COLO668 (cell line): ENCODE data around the gene HOXA11.
A peak's percentile ranks its signal among the peaks of the same experiment; 100 is the strongest.

Source experiments
- DNase-seq: peaks from one replicate; lab custom pipeline; 2025; ENCODE audit not compliant: unreplicated experiment; lab: John Stamatoyannopoulos, UW

Gene HOXA11

DNA sequence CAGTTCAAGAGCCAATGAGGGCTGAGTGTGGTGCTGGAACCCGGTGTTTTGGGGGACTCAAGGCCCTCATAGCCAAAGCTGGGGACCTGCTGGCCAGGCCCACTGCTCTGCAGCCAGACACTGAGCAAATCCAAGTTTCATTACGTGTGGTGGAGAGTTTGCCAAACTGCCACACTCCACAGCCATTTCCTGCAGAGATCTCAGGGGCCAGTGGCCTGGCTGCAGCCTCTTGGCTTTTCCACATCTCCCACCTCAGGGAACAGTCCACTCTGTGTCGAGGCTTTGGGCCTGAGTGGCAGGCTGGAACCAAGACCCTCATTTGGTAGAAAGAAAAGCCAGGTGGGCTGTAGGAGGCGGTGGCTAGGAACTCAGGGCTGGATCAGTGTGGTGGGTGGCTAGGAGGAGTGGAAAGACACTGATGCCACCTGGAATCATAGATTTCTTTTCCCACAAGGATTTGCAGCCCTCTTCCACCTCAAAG is 3.2 kb downstream of the HOXA11 start:
- DNase-seq: no peak

DNA sequence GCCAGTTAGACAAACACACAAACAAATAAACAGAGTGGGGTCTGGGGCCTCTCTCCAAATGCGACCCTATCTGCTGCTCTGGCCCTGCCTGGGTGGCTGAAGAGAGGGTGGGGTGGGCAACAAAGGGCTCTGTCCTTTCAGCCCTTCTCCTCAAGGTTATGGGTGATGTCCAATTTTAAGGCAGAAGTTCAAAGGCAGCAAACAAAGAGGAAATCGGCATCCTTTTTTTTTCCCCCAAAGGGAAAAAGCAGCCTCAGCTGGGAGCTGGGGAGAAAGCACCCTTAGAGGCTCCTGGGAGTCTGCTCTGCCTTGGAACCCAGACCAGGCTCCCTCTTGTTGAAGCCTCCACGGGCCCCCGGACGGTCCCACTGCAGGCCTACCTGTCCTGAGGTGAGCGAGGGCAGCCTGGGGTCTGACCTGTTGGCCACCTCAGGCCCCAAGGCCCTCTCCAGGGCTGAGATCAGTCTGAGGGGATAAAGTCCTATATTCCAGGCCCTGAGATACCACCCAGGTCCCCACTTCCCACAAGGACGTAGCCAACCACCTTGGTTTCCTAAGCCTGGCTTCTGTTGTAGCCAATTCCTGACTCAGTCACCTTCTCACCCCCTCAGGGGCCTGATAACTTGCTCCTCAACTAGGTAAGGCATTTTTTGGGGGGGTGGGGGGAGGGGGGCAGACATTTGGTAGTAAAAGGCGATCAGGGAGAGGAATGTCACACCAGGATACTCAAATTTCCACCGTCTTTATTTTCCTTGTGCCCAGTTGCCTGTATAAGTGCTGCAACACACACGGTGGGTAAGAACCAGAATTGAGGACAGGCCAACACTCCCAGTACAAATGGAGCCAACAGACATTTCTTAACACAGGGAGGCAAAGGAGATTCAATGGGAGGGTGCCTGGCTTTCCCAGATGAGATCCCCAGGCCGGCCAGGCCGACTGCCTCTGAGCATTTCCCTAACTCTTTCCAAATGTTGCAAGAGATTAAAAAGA is 4.3 kb downstream of the HOXA11 start:
- DNase-seq: no peak

DNA sequence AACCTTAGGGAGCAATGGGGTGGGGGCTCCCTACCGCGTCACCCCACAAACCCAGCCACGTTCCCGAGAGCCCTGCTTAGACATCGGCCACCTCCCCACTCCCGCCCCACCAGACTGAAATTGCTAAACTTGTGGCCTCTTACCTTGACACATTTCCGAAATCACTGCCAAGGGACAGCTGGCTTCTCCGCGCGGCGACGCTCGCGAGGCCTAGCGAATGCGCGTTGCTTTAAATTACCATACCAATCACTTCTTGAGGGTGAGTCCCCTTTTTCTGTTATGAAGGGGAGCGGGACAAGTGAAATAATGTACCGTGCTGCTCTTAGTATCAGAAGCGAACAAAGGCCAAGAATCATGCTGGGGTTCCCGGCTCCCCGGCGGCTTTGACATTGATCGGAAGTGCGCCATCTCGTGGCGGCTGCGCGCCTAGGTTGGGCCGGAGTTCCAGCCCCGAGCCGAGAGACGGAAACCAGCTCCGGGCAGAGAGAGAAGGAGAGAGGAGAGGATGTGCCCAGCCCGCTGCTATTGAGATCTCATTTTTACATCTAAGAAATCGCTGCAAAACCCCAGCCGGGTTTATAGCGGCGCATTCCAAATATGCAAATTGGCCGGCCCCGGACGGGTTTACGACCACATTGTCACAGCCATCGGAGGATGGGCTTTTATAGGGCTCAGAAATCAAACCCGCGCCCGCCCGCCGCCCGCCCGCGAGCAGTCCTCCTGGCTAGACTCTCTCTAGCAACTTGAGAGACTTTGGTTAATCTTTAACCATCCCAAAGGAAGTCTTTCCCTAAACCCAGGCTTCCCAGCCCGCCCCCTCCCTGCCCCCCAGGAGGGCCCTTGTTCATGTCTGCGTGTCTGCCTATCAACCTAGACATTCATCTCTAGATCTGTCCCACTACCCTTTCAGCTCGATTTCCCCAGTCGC is 5.3 kb downstream of the HOXA11 start:
- peak; percentile 97 for DNase-seq

DNA sequence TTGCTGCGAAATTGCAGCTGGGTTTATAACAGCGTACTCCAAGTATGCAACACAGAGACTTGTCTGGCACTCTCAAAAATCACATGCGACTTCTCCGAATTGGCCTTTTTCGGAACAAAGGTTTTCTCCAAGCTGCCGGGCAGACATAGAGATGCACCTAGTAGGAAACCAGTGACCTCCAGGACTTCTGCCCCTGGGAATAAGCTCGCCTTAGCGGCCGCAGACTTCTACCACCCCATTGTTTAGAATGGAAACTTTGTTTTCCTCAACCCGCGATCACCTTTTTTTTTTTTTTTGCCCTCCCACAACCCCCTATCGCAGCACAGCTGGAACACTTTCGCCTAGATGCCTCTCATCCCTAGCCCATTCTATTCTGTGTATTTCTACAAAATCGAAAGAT is 6.0 kb downstream of the HOXA11 start:
- no peak for DNase-seq

DNA sequence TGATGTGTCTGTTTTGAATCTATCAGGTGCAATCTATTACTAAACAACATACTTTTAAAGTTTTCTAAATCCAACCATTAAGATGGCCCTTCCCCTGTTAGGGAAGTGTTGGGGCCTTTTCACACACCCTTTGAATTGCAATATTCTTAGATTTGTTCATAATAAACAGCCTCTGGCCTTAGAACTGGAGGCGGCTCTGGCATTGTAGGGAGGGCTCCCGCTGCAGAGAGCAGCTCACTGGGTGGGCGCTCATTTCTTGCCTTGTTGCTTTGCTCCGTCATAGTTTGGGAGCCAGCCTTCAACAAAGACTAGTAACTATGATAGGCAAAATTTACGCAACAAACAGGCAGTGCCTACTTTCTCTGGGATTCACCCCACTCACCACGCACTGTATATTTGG is 6.7 kb downstream of the HOXA11 start:
- no peak for DNase-seq

DNA sequence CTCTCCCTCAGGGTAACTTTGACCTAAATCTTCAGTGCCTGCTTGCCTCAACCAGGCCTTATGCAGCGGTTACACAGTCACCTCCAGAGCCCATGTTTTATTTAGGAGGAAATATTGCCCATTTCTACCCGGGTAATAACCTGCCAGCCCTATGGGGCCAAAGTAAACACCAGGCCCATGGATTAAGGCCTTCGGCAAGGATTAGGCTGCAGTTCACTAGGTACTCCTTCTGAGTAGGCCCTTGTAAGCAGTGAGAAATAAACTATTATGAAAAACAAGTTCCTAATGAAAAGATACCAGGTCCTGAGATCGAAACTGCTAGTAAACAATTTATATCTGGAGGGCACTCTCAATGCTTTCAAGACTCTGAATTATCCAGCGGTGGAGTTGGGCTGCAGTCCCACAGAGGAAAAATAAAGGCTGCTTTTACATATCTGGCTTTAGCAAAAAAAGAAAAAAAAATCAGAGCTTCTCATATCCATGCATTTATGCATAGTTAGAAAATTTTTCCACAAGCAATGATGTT is 7.2 kb downstream of the HOXA11 start:
- DNase-seq: no peak

DNA sequence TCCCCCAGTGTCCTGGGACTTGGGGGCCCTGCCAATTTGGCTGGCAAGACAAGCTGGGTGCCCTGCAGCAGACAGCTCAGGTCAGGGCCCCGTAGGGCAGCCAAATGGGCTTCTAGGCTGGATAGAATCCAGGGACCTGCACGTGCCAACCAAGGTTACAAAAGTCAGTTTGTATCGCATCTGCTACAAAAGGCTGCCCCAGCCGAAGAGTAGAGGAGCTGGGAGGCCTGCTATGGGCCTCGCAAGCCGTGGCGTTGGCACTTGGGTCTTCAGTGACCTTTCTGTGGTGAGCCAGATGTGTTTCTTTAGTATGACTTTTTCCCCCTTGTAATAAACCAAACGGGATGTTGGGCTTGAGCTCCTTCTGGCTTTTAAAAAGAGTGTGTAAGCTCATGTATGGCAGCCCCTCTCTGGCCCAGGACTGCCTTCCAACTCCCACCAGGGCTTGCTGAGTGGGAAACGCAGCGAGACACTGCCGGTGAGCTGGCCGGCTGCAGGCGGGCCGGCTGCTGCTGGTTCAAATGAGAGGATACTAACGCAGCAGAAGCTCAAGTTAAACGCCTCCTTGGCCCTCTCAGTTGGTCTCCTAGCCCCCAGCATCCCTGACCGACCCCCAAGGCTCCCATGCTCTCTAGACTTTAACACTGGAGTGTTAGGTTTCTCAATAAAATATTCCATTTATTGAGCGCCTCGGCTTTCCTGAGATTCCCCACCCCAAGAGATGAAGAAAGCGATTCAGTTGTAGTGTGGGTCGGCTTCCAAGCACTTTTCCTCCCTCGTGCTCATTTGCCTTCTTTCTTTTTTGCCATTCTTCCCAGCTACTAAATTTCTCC is 7.9 kb downstream of the HOXA11 start:
- DNase-seq: no peak

DNA sequence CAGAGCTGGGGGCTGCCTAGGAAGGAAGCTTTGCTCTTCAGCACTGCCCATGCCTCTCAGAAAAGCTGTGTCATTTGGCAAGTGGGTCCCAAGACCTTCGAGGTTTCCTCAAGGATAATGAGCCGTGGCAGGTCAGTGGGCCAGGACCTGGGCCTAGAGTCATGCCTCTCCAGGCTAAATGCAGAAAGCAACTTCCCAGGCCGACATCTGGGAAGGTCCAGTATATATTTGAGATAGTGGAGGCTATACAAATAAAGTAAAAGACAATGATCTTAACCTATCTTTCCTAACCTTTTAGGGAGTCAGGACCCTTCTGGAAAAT is 8.5 kb downstream of the HOXA11 start:
- DNase-seq: no peak

DNA sequence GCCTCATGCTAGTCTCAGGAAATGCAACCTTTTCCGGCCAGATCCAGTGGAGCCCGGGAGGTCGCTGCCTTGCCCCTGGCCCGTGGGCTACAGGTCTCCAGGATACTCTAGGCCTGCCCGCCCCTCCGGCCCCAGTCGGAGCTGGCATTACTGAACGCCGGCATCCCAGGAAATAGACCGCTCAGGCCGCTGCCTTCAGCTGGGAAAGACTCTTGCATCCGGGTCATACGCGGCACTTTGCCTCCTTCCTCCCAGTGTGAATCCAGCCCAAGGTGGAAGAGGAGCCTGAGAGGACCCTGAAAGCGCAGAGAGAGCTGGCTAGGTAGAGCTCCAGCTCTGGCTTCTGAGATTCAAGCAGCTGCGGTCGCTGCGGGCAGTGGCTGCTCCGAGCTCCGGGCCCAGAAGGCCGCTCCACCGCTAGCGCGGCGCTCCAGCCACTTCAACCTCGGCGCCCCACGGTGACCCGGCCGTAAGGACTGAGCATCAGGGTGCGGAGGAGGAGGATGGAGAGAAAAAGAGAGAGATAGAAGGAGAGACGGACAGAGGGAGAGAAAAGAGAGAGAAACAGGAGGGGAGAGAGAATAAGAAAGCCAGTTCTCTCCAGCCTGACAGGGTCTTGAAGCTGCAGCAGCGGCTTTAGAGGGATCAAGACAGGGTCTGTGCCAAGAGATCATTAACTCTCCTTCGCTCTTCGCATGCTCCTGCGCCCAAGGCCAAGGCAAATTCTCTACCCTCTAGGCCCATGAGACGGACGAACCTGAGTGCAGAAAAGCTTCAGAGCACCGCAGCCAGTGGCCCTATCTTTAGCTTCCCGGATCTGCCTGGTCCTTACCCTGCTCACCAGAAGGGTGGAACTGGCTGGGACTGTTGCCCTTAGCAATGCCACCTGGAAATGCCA is 9.2 kb downstream of the HOXA11 start:
- DNase-seq: no peak

DNA sequence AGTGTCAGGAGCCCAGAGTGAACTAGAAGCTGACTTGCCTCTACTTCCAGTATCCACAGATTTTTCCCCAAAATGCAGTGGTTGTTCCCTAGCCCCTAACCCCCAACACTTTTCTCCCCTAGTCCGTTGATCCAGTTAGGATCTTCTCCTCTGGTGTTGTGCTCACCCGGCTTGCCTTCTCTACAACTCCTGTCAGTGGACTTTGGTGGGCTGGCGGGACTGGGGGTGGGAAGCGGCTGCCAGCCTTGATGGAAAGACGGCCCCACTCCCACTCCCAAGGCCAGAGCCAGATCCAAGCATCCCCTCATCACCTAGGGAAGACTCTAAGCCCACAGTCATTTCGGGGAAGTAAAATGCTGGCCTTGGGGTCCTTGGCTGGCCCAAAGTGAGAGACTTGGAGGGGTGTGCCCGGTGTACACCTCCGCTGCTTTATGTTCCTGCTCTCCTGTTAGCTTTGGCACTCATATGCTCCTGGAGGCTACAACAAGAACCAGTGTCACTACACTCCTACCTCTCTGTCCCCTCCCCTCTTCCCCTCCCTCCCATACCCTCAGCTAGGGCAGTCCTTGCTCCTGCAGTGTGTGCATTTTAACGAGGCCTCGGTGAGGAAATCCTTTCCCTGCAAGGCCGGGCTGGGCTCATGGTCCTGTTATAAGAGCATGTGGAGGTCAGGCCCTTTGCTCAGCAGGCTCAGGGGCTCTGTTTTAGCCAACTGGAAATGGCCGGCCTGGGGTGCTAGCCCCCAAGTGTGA is 10.0 kb downstream of the HOXA11 start:
- no peak for DNase-seq

DNA sequence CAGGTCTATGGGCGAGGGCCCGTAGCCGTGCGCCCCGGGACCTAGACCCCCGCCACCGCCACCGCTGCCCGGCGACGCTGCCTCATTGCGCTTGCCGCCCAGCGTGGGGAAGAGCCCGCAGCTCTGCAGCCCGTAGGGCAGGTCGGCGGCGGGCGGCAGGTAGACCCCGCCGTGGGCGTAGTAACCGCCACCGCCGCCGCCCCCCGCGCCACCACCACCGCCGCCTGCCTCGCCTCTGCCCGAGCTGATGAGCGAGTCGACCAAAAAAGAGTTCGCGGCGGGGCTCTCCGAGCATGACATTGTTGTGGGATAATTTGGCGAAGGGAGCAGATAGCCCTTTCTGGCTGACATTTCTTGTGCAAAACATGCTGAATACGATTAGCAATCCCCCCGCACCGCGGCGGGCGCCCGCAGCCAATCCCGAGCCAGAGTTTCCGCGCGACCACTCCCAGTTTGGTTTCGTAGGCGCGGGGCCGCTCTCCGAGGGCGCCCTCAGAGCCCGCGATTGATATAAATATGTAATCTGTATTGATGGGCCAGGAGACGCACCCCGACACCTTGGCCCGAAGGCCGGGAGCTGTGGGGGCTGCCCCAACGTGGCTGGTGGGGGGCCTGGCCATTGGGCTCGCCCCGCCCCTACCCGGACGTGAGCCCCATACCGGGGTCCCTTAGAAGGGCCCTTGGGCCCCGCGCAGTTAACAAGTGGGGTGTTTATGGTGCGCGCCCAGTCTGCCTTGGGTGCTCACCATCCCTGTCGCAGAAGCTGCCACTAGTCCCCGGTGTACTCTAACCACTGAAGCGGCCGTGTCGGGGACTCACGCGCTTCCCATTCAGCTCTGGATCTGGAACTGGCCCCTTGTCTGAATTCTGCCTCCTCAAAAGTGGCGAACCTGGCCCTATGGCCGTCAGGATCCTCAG is 10.8 kb downstream of the HOXA11 start, which contains the start of gene HOXA10:
Gene HOXA10, minus strand, starts transcription at position 365 of the 918 bp plus-strand sequence. Its CDS starts 14 bp downstream, at position 351.
- peak; percentile 84 for DNase-seq

DNA sequence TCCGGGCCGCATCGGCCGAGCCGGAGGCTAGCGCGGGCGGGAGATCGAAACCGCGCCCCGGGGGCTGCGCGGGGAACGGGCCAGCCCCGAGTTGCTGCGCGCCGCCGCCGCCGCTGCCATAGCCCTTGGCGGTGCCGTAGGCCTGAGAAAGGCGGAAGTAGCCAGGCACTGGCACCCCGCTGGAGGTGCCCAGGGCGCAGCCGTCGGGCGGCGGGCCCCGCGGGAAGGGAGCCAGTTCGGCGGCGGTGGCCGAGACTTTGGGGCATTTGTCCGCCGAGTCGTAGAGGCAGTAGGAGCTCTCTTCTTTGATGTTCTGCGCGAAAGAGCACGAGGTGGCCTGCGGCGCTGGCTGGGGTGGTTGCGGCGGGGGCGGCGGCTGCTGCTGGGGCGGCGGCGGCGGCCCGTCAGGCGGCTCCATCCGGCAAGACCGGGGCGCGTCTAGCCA is 11.5 kb downstream of the HOXA11 start:
- peak; percentile 86 for DNase-seq

DNA sequence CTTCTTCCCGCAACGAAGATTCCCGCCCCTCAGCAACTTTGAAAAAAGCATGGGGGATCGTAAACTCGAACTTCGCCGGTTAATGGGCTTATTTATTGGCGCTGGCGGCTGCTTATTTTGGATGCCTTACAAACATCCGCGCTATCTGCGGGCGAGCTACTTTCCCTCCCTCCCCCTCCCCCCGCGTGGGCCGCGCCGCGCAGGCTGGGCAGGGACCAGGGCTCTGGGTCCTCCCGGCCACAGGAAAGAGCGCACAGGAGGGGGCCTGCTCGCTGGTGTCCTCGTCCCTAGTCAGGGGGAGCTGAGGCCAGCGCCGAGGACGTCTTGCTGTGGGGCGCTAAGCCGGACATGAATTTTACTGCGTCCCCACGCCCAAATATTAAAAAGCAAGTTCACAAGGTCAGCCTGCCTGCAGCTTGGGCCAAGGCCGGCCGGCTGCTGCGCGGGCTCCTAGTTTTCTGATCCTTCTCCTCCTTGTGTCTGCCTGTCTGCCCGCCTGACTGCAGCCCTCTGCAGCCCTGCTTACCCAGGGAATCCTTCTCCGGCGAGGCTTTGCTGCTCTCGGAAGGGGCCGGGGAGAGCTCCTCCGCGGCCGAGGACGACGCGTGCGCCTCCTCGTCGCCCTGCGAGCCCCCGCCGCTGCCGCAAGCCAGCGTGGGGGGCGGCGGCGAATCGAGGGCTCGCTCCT is 12.1 kb downstream of the HOXA11 start:
- DNase-seq: peak; percentile 92

DNA sequence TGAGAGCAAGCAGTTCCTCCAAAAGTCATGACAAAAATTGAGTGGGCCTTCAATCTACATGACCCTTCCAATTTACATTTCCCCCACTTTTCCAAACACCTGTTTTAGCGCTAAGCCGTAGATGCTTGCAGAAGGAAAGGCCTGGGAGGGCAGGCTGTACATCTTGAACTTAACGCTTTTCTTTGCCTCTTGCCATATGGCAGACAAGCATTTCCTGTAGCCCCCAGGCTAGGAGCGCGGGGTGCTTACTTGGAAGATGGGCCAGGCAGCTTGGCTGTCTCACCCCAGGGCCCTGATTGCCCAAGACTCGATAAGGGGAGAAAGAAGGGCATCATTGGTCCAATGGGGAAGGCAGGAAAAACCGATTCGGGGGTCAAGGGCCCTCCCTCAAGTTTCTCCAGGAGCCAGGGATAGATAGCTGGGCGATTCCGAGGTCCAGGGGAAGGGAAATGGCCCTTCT is 12.7 kb downstream of the HOXA11 start:
- no peak for DNase-seq

DNA sequence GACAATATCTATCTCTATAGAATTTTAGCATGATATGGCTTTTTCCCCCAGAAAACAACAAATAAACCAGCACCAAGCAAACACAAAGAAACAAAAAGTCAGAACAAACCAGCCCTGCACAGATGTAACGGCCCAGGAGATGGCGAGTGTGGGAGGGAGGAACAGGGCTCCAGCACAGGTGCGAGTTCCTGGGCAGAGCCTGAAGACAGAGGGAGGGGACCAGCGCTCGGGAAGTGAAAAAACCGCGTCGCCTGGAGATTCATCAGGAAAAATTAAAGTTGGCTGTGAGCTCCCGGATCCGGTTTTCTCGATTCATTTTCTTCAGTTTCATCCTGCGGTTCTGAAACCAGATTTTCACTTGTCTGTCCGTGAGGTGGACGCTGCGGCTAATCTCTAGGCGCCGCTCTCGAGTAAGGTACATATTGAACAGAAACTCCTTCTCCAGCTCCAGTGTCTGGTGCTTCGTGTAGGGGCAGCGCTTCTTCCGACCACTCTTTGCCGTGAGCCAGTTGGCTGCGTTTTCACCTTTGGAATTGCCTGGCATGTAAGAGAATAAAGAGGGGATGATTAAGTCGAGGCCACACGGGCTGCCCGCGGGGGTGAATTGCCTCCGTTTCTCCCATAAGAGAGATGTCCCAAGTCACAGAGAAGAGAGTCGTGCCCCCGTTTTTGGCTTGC is 13.3 kb downstream of the HOXA11 start:
- peak; percentile 73 for DNase-seq

DNA sequence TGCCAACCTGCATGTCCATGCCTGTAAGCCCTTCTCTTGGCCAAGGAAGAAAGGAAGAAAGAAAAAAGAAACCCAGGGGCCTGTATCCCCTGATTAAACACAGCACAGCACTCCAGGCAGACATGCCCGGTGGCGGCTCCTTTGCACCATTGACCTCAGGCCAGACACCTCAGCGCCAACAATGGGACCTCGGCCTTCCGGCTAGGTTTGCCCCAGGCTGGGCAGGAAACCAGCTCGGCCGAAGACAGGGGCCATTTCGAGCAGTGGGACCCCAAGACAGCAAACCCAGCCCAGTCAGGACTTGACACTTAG is 13.8 kb downstream of the HOXA11 start:
- peak; percentile 70 for DNase-seq
